ENCODE measurements around the gene KCTD6. TPM values are rescaled to one million over a fixed set of nuclear protein-coding genes. Genes with fewer than 3 reads are reported as not detected.

KCTD6 gene
- total and polyA plus RNA-seq, 2 of the 8 experiments (the other 6 are each of a cell fraction or from before 2014, with no cell fraction given) = 17.4 to 21.4 TPM

DNA sequence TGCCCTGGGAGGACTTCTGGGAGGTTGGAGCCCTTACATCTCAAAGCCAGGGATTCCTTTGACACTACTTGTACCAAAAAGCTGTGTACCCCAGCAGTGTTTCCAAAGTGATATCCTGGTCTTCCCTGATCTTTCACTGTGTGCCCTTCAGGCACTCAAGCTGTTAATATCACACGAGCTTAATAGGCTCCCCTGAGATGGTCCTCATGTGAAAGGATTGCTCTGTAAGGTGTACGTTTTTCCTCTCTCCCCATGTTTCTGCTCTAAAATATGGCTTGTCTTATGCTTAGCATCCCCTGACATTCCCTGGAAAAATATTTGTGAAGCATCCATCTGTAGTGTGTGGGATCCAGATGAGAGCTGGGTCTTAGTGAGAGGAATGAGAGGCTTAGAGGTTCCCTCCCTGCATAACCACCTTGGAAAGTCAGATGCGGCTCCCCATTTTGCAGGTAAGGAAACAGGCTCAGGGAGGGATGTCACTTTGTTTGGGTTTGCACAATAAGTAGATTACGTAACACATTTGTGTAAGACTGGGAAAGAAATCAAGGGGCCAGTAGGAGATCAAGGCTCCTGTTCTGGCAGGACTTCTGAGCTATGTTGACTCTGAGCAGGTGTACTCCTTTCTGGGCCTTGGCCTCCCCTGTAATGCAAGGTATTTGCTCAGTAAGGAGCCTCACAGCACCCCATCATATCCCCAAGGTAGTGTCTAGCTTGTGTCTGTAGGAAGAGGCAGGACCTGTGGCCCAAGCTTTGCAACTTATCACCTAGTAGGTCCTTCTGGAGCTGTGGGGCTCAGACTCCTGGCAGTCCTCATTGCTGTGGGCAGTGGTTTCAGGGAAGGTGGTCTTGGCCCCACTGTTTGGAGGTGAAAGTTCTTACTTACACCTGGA lies 45.8 kb downstream of the KCTD6 start:
- Histone ChIP-seq H3K4me1 (replicated peaks in 1 of 4; ENCODE audit: control insufficient read depth in 3 of 4, insufficient read depth in 4 of 4, low read length in 3 of 4) (peaks cover 0 to 2% (median 1%) of the 10 kb centered on the region in 4 experiments; a peak in 4 of 7 replicates), H3K23me2 (ENCODE audit: low read depth, low read length) (no peaks in the 10 kb centered on the region; the same call in 1 of the 2 replicates), H2BK20ac (ENCODE audit: low read length) (no peak overlapping the region), H3K9ac (replicated peaks in 1 of 4; ENCODE audit: extremely low read depth in 1 of 4, low read depth in 3 of 4, low read length in 3 of 4) (no peak overlapping the region), H3K36me3 (ENCODE audit: control insufficient read depth in 2 of 4, insufficient read depth in 4 of 4, low read length in 3 of 4) (no peaks in the 10 kb centered on the region), H3K18ac (ENCODE audit: extremely low read depth, low read length) (no peak overlapping the region), H2BK12ac (ENCODE audit: low read depth, low read length) (no peak overlapping the region), H3K79me1 (ENCODE audit: low read depth, low read length) (no peaks in the 10 kb centered on the region), H3K27me3 (replicated peaks in 1 of 4; ENCODE audit: control insufficient read depth in 3 of 4, extremely low read depth in 1 of 4, insufficient read depth in 3 of 4, low read length in 3 of 4) (no peaks in the 10 kb centered on the region), H3K56ac (replicated peaks; ENCODE audit: insufficient read length, low read depth, low read length) (no peak overlapping the region), H3K4me2 (ENCODE audit: insufficient read depth in 1 of 2, low read depth in 2 of 2, low read length in 2 of 2) (no peak overlapping the region), H2AK5ac (ENCODE audit: low read depth, low read length) (no peak overlapping the region), H3K4ac (replicated peaks; ENCODE audit: insufficient read length, low read depth, low read length) (no peak overlapping the region), H3K79me2 (ENCODE audit: control insufficient read depth in 1 of 2, insufficient read depth in 2 of 2, low read length in 2 of 2) (no peaks in the 10 kb centered on the region), H4K20me1 (replicated peaks in 1 of 2; ENCODE audit: control insufficient read depth in 1 of 2, insufficient read depth in 2 of 2, low read length in 2 of 2) (no peaks in the 10 kb centered on the region), H4K91ac (replicated peaks; ENCODE audit: insufficient read length, low read length) (no peak overlapping the region), H2BK120ac (replicated peaks; ENCODE audit: low read depth, low read length) (no peak overlapping the region), H3K9me3 (ENCODE audit: insufficient read depth in 2 of 2, low read depth in 1 of 2, low read length in 1 of 2) (no peaks in the 10 kb centered on the region), H2BK5ac (ENCODE audit: low read depth, low read length) (no peak overlapping the region), H3K23ac (ENCODE audit: insufficient read length) (no peak overlapping the region), H2AFZ (ENCODE audit: low read length) (no peak overlapping the region), H4K8ac (ENCODE audit: extremely low read depth, insufficient read depth, low read length) (no peak overlapping the region), H2BK15ac (ENCODE audit: low read length) (no peak overlapping the region), H3K27ac (ENCODE audit: low read depth, low read length) (no peak overlapping the region), H4K5ac (ENCODE audit: insufficient read length, low read depth, low read length) (no peak overlapping the region), H3K4me3 (ENCODE audit: extremely low read depth in 1 of 4, insufficient read depth in 2 of 4, low read depth in 3 of 4, low read length in 4 of 4) (no peak overlapping the region), H3K14ac (ENCODE audit: insufficient read length) (no peak overlapping the region)
- FAIRE-seq (no peak), DNase-seq (ENCODE audit: low read depth in 1 of 2, low spot score in 2 of 2) (no peak)
- ChIA-PET CTCF (ENCODE audit: partially characterized antibody) (interaction anchor here (0.9 to 4.9 kb wide), 11 partner anchors 9 to 238 kb away, joined by 3 to 29 read pairs (median 4); no protein-coding TSS in a partner anchor), POLR2A (ENCODE audit: partially characterized antibody) (interaction anchor here (0.6 to 0.7 kb wide), 2 partner anchors 23 to 38 kb away, joined by 3 to 4 read pairs; no protein-coding TSS in a partner anchor)
- WGBS, 2 experiments (ENCODE audit: extremely low coverage in 1 of 2, insufficient coverage in 1 of 2, insufficient read length in 1 of 2, insufficient replicate concordance in 2 of 2, low coverage in 1 of 2, low lambda C conversion rate in 2 of 2, missing lambda C conversion rate in 1 of 2) = 86% methylated on average over 4 of the region's 4 CpGs; no CpG with 5 or more reads in 1 of the 2 experiments
- TF ChIP-seq BCL11A (IDR thresholded peaks at IDR 0.05; ENCODE audit: low read depth in 2 of 2, low read length in 2 of 2) (no peak), ASH2L (IDR thresholded peaks at IDR 0.05; ENCODE audit: low read length) (no peak), CTBP2 (IDR thresholded peaks at IDR 0.05; ENCODE audit: borderline replicate concordance, insufficient read depth, insufficient read length, low read length) (no peak), POLR2AphosphoS5 (IDR thresholded peaks at IDR 0.05; ENCODE audit: low read depth, low read length) (no peak), JUND (IDR thresholded peaks at IDR 0.05; ENCODE audit: low read length) (no peak), CBX5 (IDR thresholded peaks at IDR 0.05; ENCODE audit: low read depth, low read length) (no peak), HDAC2 (IDR thresholded peaks at IDR 0.05; ENCODE audit: borderline replicate concordance in 1 of 2, low read depth in 2 of 2, low read length in 2 of 2) (no peak)
- TF ChIP-seq, protein P1, sequence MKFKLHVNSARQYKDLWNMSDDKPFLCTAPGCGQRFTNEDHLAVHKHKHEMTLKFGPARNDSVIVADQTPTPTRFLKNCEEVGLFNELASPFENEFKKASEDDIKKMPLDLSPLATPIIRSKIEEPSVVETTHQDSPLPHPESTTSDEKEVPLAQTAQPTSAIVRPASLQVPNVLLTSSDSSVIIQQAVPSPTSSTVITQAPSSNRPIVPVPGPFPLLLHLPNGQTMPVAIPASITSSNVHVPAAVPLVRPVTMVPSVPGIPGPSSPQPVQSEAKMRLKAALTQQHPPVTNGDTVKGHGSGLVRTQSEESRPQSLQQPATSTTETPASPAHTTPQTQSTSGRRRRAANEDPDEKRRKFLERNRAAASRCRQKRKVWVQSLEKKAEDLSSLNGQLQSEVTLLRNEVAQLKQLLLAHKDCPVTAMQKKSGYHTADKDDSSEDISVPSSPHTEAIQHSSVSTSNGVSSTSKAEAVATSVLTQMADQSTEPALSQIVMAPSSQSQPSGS (IDR thresholded peaks at IDR 0.05; ENCODE audit: low read length) = no peak
- TF ChIP-seq, protein P2, sequence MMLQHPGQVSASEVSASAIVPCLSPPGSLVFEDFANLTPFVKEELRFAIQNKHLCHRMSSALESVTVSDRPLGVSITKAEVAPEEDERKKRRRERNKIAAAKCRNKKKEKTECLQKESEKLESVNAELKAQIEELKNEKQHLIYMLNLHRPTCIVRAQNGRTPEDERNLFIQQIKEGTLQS (IDR thresholded peaks at IDR 0.05; ENCODE audit: insufficient read depth, low read depth, low read length) = no peak
